Stimulated activated CD4-positive, alpha-beta T cell treated with anti-CD3 and anti-CD28 coated beads, Interleukin-15, amount 100 ng/mL, for 1 hour (primary cell): ENCODE data around the gene TRIP13.
"Not testable (repeated sequence)": the region's sequence is repeated elsewhere in the genome, so short reads cannot be mapped to it uniquely, and the experiment has no call there.

Source experiments
- DNase-seq, 2 donors: peaks; one replicate each; pipeline ENCODE4 v3.0.0-alpha.2; 2020; ENCODE audit warnings: low read depth in 1 of 2, low spot score in 1 of 2

TRIP13 gene

GRCh38 chr5:934381-934967, 41.8 kb downstream of the TRIP13 start:
- not testable (repeated sequence) for DNase-seq

GRCh38 chr5:935510-936084, 42.9 kb downstream of the TRIP13 start:
- DNase-seq, result no peak

GRCh38 chr5:936149-937144, 43.8 kb downstream of the TRIP13 start:
- no peak for DNase-seq

- no peak for DNase-seq
Observed at GRCh38 chr5:937151-937924, 44.7 kb downstream of the TRIP13 start.

GRCh38 chr5:939368-939767, 46.7 kb downstream of the TRIP13 start:
- DNase-seq, result no peak

DNA sequence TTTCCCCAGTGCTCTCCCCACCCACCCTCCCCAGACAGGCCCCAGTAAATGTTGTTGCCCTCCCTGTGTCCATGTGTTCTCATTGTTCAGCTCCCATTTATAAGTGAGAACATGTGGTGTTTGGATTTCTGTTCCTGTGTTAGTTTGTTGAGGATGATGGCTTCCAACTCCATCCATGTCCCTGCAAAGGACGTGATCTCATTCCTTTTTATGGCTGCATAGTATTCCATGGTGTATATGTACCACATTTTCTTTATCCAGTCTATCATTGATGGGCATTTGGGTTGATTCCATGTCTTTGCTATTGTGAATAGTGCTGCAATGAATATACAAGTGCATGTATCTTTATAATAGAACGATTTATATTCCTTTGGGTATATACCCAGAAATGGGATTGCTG, 48.1 kb downstream of the TRIP13 start:
- not testable (repeated sequence) for DNase-seq

GRCh38 chr5:943201-943917, 50.7 kb downstream of the TRIP13 start:
- DNase-seq, result no peak

DNA sequence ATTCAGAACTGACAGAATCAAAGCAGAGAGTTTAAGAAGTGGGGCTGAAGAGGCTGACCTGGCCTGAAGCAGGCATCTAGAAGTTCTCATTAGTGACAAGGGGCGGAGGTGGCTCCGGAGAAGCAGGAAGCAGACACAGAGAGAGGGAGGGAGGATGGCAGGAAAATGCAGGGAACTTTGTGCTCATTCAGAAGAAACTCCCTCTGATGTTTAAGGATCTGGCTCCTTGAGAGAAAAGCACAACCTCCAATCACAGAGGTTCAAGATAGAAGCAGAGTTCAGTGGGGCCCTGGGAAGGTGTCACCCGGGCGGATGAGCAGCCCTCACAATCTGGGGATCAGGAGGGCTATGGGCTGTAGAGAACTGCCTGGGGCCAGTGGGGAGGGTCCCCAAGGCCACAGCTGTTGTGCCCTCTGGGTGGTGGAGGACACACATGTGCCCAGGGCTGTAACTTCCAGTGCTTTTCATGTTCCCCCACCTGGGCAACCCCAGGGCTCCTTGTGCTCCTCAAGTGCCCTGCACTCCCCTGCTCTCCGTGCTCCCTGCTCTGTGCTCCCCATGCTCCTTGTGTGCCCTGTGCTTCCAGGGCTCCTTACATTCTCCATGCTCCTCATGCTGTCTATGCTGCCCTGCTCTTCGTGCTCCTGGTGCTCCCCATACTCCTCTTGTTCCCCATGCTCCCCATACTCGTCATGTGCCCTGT, 51.4 kb downstream of the TRIP13 start:
- DNase-seq, result no peak

DNA sequence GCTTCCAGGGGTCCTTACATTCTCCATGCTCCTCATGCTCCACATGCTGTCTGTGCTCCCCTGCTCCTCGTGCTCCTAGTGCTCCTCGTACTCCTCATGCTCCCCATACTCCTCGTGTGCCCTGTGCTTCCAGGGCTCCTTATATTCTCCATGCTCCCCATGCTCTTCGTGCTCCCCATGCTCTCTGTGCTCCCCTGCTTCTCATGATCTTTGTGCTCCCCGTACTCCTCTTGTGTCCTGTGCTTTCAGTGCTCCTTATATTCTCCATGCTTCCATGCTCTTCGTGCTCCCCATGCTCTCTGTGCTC, 51.9 kb downstream of the TRIP13 start:
- DNase-seq, result no peak

- no peak for DNase-seq
Observed at GRCh38 chr5:944992-945685, 52.5 kb downstream of the TRIP13 start.

GRCh38 chr5:945691-946551, 53.2 kb downstream of the TRIP13 start:
- DNase-seq, result no peak

GRCh38 chr5:946720-947625, 54.3 kb downstream of the TRIP13 start:
- no peak for DNase-seq

DNA sequence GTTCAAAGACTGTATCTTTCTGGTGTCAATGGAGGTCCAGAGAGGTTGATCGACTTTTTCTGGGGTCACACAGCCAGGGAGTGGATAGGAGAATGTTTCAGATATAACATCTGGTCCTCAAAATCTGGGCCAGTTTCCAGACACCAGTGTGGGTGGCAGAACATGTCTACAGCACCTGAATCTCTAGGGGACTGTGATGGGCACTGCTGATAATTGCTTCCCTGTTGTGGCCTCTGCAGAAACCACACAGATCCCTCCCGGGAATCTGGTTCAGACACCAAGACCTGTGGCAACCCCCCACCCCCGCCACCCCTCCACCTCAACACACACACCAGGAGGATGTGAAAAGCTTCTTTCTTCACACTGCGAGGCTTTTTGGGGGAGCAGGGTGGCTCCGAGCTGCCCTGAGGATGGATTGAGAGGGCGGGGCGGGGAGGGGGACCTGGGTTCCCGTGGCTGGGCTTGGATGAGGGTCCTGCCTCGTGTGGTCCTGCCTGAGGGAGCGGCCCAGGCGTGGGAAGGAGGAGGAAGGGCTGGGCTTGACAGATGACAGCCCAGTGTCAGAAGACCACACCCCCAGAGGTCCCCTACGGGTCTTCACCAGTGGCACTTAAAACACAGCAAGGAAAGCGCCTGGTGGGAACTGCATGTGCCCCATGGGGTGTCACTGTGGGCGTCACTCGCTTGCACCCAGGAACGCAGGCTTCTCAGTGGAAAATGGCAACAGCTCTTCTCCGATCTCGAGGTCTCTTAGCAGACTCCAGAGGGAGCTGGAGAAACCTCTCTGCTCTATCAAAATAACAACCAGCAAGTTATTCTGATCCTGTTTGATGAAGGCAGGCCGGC, 55.2 kb downstream of the TRIP13 start:
- no peak for DNase-seq

- DNase-seq, result no peak
Observed at GRCh38 chr5:948472-949274, 56.0 kb downstream of the TRIP13 start.

- DNase-seq, result no peak
Observed at GRCh38 chr5:949275-949543, 56.5 kb downstream of the TRIP13 start.
